Osteocyte (in vitro differentiated cells): Measurements from ENCODE around the gene OPA1. TPM values are rescaled to one million over a fixed set of nuclear protein-coding genes. Genes with fewer than 3 reads are reported as not detected.

Source experiments
- DNase-seq: peaks from one replicate; pipeline ENCODE4 v3.0.0; 2021; ENCODE audit warnings: mixed read lengths; ENCODE audit not compliant: unreplicated experiment; ENCODE audit errors: extremely low spot score
- H3K27ac Mint-ChIP-seq: one replicate; pipeline ENCODE4 v1.8.0; 2021; ENCODE audit warnings: mild to moderate bottlenecking, mixed read lengths; ENCODE audit not compliant: unreplicated experiment
- H3K27me3 Mint-ChIP-seq: one replicate; pipeline ENCODE4 v1.8.0; 2021; ENCODE audit warnings: mixed read lengths; ENCODE audit not compliant: unreplicated experiment
- H3K36me3 Mint-ChIP-seq: one replicate; pipeline ENCODE4 v1.8.0; 2021; ENCODE audit warnings: mixed read lengths; ENCODE audit not compliant: unreplicated experiment
- H3K4me1 Mint-ChIP-seq: one replicate; pipeline ENCODE4 v1.8.0; 2021; ENCODE audit warnings: mixed read lengths; ENCODE audit not compliant: unreplicated experiment
- H3K4me3 Mint-ChIP-seq: one replicate; pipeline ENCODE4 v1.8.0; 2021; ENCODE audit warnings: mild to moderate bottlenecking, moderate library complexity, mixed read lengths; ENCODE audit not compliant: unreplicated experiment
- H3K9me3 Mint-ChIP-seq: one replicate; pipeline ENCODE4 v1.8.0; 2021; ENCODE audit warnings: mixed read lengths; ENCODE audit not compliant: unreplicated experiment
- total RNA-seq: library from RNA; stranded (reverse); gene quantifications from 2 replicates; pipeline ENCODE4 v1.2.1, GENCODE V29; 2021
- TF ChIP-seq, protein P1 (sequence below): fragments of 200-600 bp; sonication (generic); IDR thresholded peaks from 2 replicates; pipeline ENCODE4 v1.5.0; 2021; ENCODE audit warnings: antibody characterized with exemption, mild to moderate bottlenecking, moderate library complexity

Gene OPA1
- total RNA-seq, 1 donor from 2014 or later = 49.6 TPM

- H3K36me3 Mint-ChIP-seq = peaks cover 28% of the 10 kb centered on the region
- H3K9me3 Mint-ChIP-seq = no peaks in the 10 kb centered on the region
- TF ChIP-seq, protein P1, sequence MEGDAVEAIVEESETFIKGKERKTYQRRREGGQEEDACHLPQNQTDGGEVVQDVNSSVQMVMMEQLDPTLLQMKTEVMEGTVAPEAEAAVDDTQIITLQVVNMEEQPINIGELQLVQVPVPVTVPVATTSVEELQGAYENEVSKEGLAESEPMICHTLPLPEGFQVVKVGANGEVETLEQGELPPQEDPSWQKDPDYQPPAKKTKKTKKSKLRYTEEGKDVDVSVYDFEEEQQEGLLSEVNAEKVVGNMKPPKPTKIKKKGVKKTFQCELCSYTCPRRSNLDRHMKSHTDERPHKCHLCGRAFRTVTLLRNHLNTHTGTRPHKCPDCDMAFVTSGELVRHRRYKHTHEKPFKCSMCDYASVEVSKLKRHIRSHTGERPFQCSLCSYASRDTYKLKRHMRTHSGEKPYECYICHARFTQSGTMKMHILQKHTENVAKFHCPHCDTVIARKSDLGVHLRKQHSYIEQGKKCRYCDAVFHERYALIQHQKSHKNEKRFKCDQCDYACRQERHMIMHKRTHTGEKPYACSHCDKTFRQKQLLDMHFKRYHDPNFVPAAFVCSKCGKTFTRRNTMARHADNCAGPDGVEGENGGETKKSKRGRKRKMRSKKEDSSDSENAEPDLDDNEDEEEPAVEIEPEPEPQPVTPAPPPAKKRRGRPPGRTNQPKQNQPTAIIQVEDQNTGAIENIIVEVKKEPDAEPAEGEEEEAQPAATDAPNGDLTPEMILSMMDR = no peak
- no peaks in the 10 kb centered on the region for H3K4me1 Mint-ChIP-seq
- DNase-seq = no peak
- no peak overlapping the region for H3K4me3 Mint-ChIP-seq
- H3K27ac Mint-ChIP-seq = no peak overlapping the region
- H3K27me3 Mint-ChIP-seq = no peaks in the 10 kb centered on the region
Observed at GRCh38 chr3:193641440-193641775, 48.4 kb downstream of the OPA1 start.

DNA sequence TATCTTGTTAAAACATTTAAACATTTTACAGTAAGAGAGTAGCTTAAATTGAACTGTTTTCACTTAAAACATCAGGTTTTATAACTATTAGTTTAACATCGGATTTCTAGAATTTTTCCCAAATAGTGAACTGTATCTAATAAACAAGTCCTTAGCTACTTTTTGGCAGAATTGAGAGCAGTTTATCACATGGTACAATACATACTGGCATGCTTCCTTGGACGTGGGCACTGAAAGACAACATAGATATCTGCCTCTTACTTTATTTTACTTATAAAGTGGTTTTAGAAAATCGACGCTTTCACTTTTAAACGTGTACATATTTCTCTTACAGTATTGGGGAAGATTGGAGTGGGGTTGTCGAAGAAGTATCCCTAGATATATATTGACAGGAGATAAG lies 52.8 kb downstream of the OPA1 start:
- Mint-ChIP-seq H3K9me3 (no peaks in the 10 kb centered on the region), H3K27me3 (no peaks in the 10 kb centered on the region), H3K36me3 (peaks cover 38% of the 10 kb centered on the region), H3K4me1 (no peaks in the 10 kb centered on the region), H3K27ac (no peak overlapping the region), H3K4me3 (no peak overlapping the region)
- DNase-seq = no peak
- TF ChIP-seq, protein P1 = no peak

GRCh38 chr3:193648542-193649076 lies 55.6 kb downstream of the OPA1 start:
- Mint-ChIP-seq H3K4me3 (no peak overlapping the region), H3K27me3 (no peaks in the 10 kb centered on the region), H3K27ac (no peak overlapping the region)

GRCh38 chr3:193650585-193650984 lies 57.6 kb downstream of the OPA1 start:
- Mint-ChIP-seq H3K27me3 (no peaks in the 10 kb centered on the region), H3K27ac (no peak overlapping the region), H3K4me3 (no peak overlapping the region), H3K9me3 (no peaks in the 10 kb centered on the region), H3K36me3 (peaks cover 35% of the 10 kb centered on the region), H3K4me1 (peaks cover 6% of the 10 kb centered on the region)
- TF ChIP-seq, protein P1 = no peak
- DNase-seq = no peak

More at GRCh38 chr3:193648542-193649076, 55.6 kb downstream of the OPA1 start:
- no peak for DNase-seq
- Mint-ChIP-seq H3K36me3 (peaks cover 41% of the 10 kb centered on the region), H3K4me1 (no peaks in the 10 kb centered on the region), H3K9me3 (no peaks in the 10 kb centered on the region)
- TF ChIP-seq, protein P1 = no peak

DNA sequence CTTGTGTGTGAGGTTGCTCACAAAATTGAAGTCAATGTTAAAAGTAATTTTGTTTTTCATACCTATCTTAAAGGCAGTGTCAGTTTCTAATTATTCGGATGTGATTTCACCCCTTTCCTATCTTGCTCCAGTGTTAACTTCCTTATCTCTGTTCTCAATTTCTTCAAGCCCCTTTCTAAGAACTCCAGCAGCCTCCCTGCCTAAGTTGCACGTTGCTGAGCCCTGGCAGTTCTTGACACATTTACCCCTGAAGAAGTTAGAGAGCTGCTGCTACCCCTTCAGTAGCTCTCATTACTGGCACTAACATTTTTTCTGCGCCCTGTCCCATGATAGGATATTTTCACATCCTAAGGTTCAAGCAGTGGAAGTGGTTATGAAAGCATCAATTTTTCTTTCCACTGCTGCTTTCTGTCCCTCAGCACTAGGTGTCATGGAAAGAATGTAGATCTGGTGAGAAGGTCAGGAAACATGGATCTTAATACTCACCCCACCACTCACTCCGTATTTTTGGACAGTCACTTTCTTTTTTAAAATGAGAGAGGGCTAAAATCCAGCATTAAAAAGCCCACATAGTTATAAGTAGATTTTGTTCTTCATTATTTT lies 62.9 kb downstream of the OPA1 start:
- TF ChIP-seq, protein P1 = no peak
- no peak for DNase-seq
- Mint-ChIP-seq H3K27ac (no peak overlapping the region), H3K4me1 (peaks cover 15% of the 10 kb centered on the region), H3K27me3 (no peaks in the 10 kb centered on the region), H3K4me3 (no peak overlapping the region), H3K9me3 (no peaks in the 10 kb centered on the region), H3K36me3 (peaks cover 43% of the 10 kb centered on the region)
